GM10847 (cell line): ENCODE measurements around the gene PARP11.

Experiments used
- POLR2A ChIP-seq: IDR thresholded peaks from 2 replicates; pipeline ENCODE4 v1.6.1; 2011; ENCODE audit not compliant: insufficient read length; ENCODE audit errors: extremely low read depth

Gene PARP11

DNA sequence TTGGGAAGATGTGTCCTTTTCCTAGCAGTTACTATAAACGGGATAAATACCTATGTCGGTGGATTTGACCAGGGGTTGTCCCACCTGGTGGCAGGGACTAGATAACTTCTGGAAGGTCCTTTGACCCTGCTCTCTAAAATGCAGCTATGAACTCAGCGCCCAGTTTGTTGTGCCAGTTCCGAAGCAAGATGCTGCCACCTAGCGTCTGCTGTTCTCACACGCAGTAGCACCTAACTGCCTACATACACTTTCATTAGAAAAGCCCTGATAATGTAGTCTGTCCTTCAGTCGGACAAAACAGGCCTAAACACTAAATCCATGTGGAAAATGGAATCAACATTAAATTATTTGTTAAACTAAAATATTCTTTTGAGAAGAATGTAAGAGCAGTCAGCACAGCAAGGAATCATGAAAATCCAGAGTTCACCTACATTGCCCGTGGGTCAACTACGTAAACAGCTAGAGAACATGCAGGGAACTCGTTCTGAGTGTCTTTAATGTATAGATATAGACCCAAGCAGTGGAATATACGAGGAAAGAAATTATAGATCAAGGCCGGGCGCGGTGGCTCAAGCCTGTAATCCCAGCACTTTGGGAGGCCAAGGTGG, 69.2 kb downstream of the PARP11 start:
- no peak for TF ChIP-seq POLR2A

GRCh38 chr12:3802721-3803120, 70.5 kb downstream of the PARP11 start:
- no peak for TF ChIP-seq POLR2A

DNA sequence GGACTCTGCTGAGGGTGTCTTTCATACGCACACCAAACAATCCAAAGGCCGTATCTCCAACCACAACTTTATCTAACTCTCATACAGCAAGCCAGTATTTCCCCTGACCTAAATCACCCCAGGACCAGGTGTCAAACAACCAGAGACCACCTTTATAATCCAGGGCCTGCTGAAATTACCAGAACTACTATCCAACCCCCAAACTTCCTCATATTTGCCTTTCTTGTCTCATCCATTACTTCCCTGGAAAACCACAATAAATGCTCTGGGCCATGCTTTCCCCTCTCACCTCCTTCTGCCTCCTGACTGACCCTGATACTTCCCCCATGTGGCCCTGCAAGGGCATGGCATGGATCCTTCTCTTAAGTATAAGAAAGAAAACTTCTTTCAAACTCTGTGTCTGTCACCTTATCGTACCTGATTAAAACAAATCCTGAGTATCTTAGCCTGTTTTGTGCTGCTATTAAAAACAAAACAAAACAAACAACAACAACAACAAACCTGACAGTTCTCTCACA, 75.6 kb downstream of the PARP11 start:
- no peak for TF ChIP-seq POLR2A

- TF ChIP-seq POLR2A, result no peak
These were observed 77.6 kb downstream of the PARP11 start for GRCh38 chr12:3795492-3796133.

- no peak for TF ChIP-seq POLR2A
These were observed 78.1 kb downstream of the PARP11 start for GRCh38 chr12:3795066-3795465.

DNA sequence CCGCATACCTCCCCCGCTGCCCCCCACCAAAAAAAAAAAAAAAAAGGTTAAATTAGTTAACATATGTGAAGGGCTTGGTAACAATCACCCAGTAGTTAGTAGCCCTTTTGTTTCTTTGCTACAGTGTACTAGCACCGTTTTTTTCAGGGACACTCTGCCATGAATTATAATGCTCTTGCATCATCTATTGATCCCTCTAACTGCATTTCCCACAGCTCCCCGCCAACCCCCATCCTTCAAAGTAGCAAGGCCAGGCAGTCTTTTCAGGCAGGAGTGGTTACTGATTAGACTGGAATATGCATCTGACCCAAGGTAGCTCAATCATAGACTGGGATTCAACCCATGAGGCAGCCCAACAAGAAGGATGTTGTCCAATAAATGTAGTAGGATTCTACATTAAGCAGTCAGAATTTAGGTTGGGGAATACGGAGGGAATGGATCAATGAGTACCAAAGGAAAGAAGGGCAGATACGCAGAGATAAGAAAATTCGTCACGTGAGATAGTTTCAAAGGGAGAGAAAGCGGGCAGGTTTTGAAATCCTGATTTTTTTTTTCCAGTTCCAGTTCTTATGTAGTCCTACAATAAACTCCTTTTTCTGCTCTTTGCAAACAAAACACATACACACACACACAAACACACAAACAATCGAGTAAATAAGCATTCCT, 80.4 kb downstream of the PARP11 start:
- no peak for TF ChIP-seq POLR2A

DNA sequence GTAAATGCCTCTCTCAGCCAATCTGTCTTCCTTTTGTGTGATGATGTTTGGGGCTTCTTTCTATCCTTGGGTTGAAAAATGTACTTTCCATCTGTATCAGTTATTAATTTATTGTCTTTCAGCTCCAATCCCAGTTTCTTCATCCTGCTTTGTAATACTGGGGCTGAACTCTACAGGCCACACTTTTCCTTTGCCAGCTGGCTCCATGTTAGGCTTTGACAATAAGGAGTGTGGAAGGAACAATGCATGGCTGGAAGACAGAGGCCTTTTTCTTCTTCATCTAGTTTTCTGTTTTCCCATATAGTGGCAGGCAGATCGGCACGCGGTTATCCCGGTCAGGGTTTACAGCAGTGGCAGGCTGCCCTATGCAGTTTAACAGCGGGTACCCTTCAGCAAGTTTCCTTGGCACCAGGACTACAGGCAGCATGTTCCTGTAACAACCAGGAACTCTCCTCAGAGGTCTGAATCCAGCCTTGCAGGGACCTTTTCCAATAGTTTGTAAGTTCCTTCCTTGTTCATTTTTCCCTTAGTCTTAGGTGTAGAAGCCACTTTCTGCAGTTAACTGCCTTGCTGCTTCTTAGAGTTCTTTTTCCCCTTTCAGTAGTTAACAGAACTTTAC, 81.8 kb downstream of the PARP11 start:
- no peak for TF ChIP-seq POLR2A

- no peak for TF ChIP-seq POLR2A
These were observed 82.6 kb downstream of the PARP11 start for GRCh38 chr12:3790642-3791041.

- TF ChIP-seq POLR2A, result no peak
These were observed 83.4 kb downstream of the PARP11 start for GRCh38 chr12:3789838-3790237.

- TF ChIP-seq POLR2A, result no peak
These were observed 95.9 kb downstream of the PARP11 start for GRCh38 chr12:3777206-3777809.

DNA sequence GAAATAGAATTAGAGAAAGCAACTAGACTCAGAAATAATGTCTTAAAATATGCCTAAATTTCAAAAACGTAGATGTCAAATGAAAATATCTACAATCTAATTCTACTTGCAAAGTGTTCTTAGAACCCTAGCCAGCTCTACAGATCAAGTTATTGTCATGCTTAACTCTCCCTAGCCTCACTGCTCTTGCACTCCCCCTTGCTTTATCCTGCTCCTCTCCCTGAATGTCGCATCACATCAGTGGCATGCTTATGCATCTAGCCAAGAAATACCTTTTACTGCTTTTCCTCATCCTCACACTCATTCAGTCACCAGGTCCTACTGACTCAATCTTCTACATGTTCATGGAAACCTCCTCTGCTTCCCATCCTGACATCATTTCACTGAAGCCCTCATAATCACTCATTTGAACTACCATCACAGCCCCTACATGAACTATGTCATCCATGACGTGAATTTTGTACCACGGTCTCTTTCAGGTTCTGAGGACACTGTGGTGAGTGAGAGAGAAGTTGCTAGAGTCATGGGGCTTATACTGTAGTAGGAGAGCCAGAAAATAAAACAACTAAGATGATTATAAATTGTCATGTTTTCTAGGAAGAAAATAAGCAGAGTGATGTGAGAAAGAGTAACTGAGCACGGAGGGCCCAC, 97.7 kb downstream of the PARP11 start:
- TF ChIP-seq POLR2A, result no peak

GRCh38 chr12:3772380-3772779, 100.8 kb downstream of the PARP11 start:
- no peak for TF ChIP-seq POLR2A

DNA sequence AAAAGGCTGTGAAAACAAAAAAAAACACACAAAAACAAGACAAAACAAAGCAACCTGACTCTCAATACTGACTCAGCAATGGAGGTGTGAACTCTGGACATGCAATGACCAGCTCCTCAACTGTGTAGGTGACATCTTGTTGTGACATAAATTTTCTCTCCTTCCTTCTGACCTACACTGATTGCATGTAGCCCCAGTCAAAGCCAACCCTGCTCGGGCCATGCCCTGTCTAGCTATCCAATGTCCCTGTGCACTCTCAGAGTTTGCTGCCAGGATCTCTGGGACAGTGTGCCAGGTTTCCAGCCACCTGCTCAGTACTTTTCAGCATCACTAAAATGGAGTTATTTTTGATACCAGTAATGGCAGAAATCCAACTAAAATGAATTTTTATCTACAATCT, 101.3 kb downstream of the PARP11 start:
- no peak for TF ChIP-seq POLR2A

- TF ChIP-seq POLR2A, result no peak
These were observed 102.3 kb downstream of the PARP11 start for GRCh38 chr12:3770891-3771290.

GRCh38 chr12:3768911-3769447, 104.2 kb downstream of the PARP11 start:
- no peak for TF ChIP-seq POLR2A
